Nephron (organoid): Measurements from ENCODE around the gene PRKCG.
A peak's percentile ranks its signal among the peaks of the same experiment; 100 is the strongest.
"Not testable (repeated sequence)": the region's sequence is repeated elsewhere in the genome, so short reads cannot be mapped to it uniquely, and the experiment has no call there.

ENCODE experiments used
- H3K27ac Mint-ChIP-seq, 3 experiments: 2 replicates each; pipeline ENCODE4 v1.8.0; 2020; ENCODE audit warnings: mixed read lengths in 3 of 3, mild to moderate bottlenecking in 2 of 3, moderate library complexity in 1 of 3
- H3K27me3 Mint-ChIP-seq: 2 replicates; pipeline ENCODE4 v1.8.0; 2021; ENCODE audit warnings: low read depth, mild to moderate bottlenecking, moderate library complexity, mixed read lengths
- H3K36me3 Mint-ChIP-seq: 2 replicates; pipeline ENCODE4 v1.8.0; 2020; ENCODE audit warnings: low read depth, mixed read lengths
- H3K4me1 Mint-ChIP-seq: 2 replicates; pipeline ENCODE4 v1.8.0; 2020; ENCODE audit warnings: mixed read lengths
- H3K4me3 Mint-ChIP-seq, 3 experiments: 2 replicates each; pipeline ENCODE4 v1.8.0; 2020; ENCODE audit warnings: mild to moderate bottlenecking in 3 of 3, mixed read lengths in 3 of 3, moderate library complexity in 2 of 3
- H3K9me3 Mint-ChIP-seq: 2 replicates; pipeline ENCODE4 v1.8.0; 2020; ENCODE audit warnings: mixed read lengths
- TF ChIP-seq, protein P1 (sequence below), 3 experiments: fragments of 200-600 bp; sonication (generic); IDR thresholded peaks; one replicate each; pipeline ENCODE4 v1.5.0; 2021; ENCODE audit warnings: antibody characterized with exemption in 3 of 3; ENCODE audit not compliant: unreplicated experiment in 3 of 3

The PRKCG gene

DNA sequence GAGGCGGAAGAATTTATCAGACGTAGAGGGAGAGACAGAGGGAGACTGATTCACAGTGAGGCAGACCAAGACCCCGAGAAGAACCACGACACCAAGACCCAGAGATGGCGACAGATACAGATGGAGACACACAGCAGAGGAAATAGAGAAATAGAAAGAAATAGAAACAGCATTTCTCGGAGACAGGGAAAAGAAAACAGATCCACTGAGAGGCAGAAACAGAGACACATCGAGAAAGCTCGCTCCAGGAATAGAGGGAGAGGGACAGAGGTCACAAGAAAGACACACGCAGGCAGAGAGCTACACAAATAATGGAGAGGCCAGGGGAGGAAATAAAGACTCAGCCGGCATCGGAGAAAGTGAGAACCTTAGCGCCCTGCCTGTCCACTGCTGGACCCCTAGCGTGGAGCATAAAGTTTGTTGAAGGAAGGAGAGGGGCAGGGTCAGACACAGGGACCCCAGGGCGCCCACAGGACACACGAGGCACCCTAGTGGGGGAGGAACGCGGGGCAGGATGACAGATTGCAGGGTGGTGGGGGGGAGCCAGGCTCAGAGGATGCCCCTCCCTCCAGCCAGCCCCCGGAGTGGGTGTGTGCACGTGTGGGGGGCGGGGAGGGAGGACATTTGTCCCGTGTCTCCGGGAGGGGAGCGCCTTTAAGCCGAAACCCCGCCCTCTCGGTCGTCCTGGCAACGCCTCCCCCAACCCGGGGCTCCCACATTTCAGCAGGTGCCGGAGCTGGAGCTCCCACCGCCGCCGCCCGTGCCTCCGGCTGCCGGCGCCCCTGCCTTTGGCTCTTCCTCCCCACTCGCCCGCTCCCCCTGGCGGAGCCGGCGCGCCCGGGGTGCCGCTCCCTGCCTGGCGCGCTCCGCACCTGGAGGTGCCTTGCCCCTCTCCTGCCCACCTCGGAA, at the start of gene PRKCG:
Gene PRKCG (plus strand): TSS at position 716 of the 909 bp plus-strand sequence. CDS start 298 bp downstream, outside the sequence.
- TF ChIP-seq, protein P1, sequence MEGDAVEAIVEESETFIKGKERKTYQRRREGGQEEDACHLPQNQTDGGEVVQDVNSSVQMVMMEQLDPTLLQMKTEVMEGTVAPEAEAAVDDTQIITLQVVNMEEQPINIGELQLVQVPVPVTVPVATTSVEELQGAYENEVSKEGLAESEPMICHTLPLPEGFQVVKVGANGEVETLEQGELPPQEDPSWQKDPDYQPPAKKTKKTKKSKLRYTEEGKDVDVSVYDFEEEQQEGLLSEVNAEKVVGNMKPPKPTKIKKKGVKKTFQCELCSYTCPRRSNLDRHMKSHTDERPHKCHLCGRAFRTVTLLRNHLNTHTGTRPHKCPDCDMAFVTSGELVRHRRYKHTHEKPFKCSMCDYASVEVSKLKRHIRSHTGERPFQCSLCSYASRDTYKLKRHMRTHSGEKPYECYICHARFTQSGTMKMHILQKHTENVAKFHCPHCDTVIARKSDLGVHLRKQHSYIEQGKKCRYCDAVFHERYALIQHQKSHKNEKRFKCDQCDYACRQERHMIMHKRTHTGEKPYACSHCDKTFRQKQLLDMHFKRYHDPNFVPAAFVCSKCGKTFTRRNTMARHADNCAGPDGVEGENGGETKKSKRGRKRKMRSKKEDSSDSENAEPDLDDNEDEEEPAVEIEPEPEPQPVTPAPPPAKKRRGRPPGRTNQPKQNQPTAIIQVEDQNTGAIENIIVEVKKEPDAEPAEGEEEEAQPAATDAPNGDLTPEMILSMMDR (IDR thresholded peaks at IDR 0.05; ENCODE audit: unreplicated experiment in 3 of 3): peak; percentile 31 to 49 (median 32)
- H3K27ac Mint-ChIP-seq: no peak within 1 kb of the TSS
- H3K4me1 Mint-ChIP-seq: peaks cover 16% of the 10 kb centered on the region
- peak within 1 kb of the TSS; percentile 30 to 73 (median 38) for H3K4me3 Mint-ChIP-seq
- peaks cover 41% of the 10 kb centered on the region for H3K27me3 Mint-ChIP-seq
- H3K36me3 Mint-ChIP-seq: peaks cover 5% of the 10 kb centered on the region
- no peaks in the 10 kb centered on the region for H3K9me3 Mint-ChIP-seq

DNA sequence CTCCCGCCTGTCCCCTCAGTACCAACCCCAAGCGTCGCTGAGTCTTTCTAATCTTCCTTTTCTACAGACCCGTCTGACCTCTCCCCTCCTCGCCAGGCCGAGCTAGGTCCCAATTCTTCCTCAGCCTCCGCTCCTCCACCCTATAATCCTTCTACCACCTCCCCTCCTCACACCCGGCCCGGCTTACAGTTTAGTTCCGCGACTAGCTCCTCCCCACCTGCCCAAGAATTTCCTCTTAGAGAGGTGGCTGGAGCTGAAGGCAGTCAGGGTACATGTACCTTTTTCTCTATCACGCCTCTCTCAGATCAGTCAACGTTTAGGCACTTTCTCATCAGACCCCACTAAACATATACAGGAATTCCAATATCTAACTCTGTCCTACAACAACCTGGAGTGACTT, 49.1 kb upstream of the PRKCG start:
- H3K9me3 Mint-ChIP-seq, H3K27ac Mint-ChIP-seq, H3K36me3 Mint-ChIP-seq, H3K4me3 Mint-ChIP-seq, H3K4me1 Mint-ChIP-seq: not testable (repeated sequence)
- H3K27me3 Mint-ChIP-seq: peaks cover 62% of the 10 kb centered on the region

DNA sequence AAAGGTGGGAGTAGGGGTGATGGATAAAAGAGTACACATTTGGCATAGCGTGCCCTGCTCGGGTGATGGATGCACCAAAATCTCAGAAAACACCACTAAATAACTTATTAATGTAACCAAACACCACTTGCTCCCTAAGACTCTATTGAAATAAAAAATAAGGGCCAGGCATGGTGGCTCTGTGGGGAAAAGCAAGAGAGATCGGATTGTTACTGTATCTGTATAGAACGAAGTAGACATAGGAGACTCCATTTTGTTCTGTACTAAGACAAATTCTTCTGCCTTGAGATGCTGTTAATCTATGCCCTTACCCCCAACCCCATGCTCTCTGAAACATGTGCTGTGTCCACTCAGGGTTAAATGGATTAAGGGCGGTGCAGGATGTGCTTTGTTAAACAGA, 43.6 kb upstream of the PRKCG start:
- not testable (repeated sequence) for H3K27ac Mint-ChIP-seq, H3K4me1 Mint-ChIP-seq, H3K9me3 Mint-ChIP-seq, H3K4me3 Mint-ChIP-seq, H3K36me3 Mint-ChIP-seq
- H3K27me3 Mint-ChIP-seq: peaks cover 34% of the 10 kb centered on the region

DNA sequence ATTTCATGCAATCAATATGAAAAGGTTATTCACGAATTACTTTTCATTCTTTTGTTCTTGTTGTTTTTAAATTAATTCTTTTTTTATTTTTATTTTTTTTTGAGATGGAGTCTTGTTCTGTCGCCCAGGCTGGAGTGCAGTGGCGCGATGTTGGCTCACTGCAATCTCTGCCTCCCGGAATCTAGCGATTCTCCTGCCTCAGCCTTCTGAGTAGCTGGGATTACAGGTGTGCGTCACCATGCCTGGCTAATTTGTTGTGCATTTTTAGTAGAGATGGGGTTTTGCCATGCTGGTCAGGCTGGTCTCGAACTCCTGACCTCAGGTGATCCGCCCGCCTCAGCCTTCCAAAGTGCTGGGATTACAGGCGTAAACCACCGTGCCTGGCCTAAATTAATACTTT, 41.8 kb upstream of the PRKCG start:
- not testable (repeated sequence) for H3K4me1 Mint-ChIP-seq, H3K4me3 Mint-ChIP-seq, H3K9me3 Mint-ChIP-seq, H3K27ac Mint-ChIP-seq, H3K36me3 Mint-ChIP-seq
- H3K27me3 Mint-ChIP-seq: peaks cover 16% of the 10 kb centered on the region

DNA sequence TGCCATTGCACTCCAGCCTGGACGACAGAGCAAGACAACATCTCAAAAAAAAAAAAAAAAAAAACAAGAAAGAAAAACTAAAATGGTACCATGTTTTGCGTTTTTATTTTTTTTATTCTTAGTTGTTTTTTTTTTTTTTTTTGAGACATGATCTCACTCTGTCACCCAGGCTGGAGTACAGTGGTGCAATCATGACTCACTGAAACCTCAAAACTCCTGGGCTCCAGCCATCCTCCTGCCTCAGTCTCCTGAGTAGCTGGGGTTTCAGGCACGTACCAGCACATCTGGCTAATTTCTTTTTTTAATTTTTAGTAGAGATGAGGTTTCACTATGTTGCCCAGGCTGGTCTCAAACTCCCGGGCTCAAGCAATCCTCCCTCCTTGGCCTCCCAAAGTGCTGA, 41.1 kb upstream of the PRKCG start:
- peaks cover 14% of the 10 kb centered on the region for H3K27me3 Mint-ChIP-seq
- H3K27ac Mint-ChIP-seq, H3K9me3 Mint-ChIP-seq, H3K4me3 Mint-ChIP-seq, H3K36me3 Mint-ChIP-seq, H3K4me1 Mint-ChIP-seq: not testable (repeated sequence)

DNA sequence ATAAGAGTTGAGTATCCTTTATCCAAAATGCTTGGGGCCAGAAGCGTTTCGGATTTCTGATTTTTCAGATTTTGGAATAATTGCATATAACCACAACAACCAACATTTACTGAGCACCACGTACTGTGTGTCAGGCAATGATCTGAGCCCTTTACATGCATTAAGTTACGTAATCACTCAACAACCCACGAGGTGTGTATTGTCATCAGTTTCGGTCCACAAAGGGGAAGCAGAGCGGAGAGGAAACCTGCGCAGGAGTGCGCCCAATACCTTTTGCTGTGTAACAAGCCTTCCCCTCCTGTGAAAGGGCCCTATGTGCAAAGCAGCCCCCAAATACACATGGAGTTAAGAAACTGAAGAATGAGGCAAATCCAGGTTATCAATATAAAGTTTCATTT, 37.1 kb upstream of the PRKCG start:
- no peaks in the 10 kb centered on the region for H3K36me3 Mint-ChIP-seq
- H3K27me3 Mint-ChIP-seq: peaks cover 12% of the 10 kb centered on the region
- H3K27ac Mint-ChIP-seq: no peak overlapping the region
- H3K4me3 Mint-ChIP-seq: no peak overlapping the region
- H3K4me1 Mint-ChIP-seq: peaks cover 5% of the 10 kb centered on the region
- H3K9me3 Mint-ChIP-seq: no peaks in the 10 kb centered on the region
- TF ChIP-seq, protein P1 (IDR thresholded peaks at IDR 0.05; ENCODE audit: unreplicated experiment in 3 of 3): no peak

DNA sequence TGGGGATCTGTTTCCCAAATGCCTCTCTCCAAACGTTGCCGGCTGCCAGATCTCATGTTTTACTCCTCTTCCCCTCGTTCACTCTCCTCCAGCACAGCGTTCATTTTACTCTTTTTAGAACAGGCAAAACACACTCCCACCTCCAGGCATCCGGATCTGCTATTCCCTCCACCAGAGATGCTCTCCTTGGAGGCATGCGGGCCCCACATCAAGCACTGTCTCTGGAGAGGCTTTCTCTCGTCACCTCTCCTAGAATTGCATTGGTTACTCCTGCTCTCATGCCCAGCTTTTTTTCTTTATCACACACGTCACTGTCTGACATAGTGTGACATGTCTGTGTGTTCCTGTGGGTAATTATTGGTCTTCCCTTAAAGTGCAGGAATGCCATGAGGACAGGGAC, 34.4 kb upstream of the PRKCG start:
- H3K27me3 Mint-ChIP-seq: peaks cover 15% of the 10 kb centered on the region
- TF ChIP-seq, protein P1 (IDR thresholded peaks at IDR 0.05; ENCODE audit: unreplicated experiment in 3 of 3): no peak
- H3K36me3 Mint-ChIP-seq: no peaks in the 10 kb centered on the region
- H3K4me3 Mint-ChIP-seq: no peak overlapping the region
- no peaks in the 10 kb centered on the region for H3K9me3 Mint-ChIP-seq
- peaks cover 5% of the 10 kb centered on the region for H3K4me1 Mint-ChIP-seq
- no peak overlapping the region for H3K27ac Mint-ChIP-seq

DNA sequence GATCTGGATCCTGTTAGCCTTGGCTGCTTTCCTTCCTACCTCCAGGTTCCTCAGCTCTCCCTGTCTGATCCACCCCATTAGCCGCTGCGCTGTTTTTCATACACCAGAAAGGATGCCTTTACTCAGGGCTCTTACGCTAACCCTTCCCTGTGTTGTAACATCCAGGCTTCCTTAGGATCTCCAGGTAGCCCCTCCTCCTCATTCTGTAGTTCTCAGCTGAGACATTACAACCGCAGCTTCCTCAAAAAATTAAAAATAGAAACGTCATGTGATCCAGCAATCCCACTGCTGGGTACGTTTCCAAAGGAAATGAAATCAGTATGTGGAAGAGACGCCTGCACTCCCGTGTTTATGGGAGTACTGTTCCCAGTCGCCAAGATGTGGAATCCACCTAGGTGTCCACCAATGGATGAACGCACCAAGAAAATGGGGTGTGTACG, 32.7 kb upstream of the PRKCG start:
- Mint-ChIP-seq H3K27ac (peak overlapping the region in 1 of 3 experiments; percentile 49), H3K27me3 (peaks cover 18% of the 10 kb centered on the region), H3K4me1 (peaks cover 12% of the 10 kb centered on the region), H3K9me3 (no peaks in the 10 kb centered on the region), H3K4me3 (no peak overlapping the region), H3K36me3 (no peaks in the 10 kb centered on the region)
- TF ChIP-seq, protein P1 (IDR thresholded peaks at IDR 0.05; ENCODE audit: unreplicated experiment in 3 of 3): no peak
